KMS-11 (cell line): ENCODE measurements around the gene ST7.

Experiments used
- H2AFZ ChIP-seq: fragments of 200-600 bp; sonication (generic); 2 replicates; pipeline ENCODE4 v1.6.1; 2016; ENCODE audit warnings: antibody characterized with exemption, mixed run types, low read depth
- H3K27ac ChIP-seq: fragments of 200-600 bp; sonication (generic); 2 replicates; pipeline ENCODE4 v1.6.1; 2016; ENCODE audit warnings: mild to moderate bottlenecking, mixed run types
- H3K27me3 ChIP-seq: fragments of 200-600 bp; sonication (generic); 2 replicates; pipeline ENCODE4 v1.6.1; 2017; ENCODE audit warnings: mild to moderate bottlenecking, low read depth, mixed run types, moderate library complexity; ENCODE audit not compliant: insufficient read depth
- H3K36me3 ChIP-seq: fragments of 200-600 bp; sonication (generic); 2 replicates; pipeline ENCODE4 v1.6.1; 2017; ENCODE audit warnings: mild to moderate bottlenecking, mixed run types; ENCODE audit not compliant: insufficient read depth
- H3K4me1 ChIP-seq: fragments of 200-600 bp; sonication (generic); 2 replicates; pipeline ENCODE4 v1.6.1; 2016; ENCODE audit warnings: mild to moderate bottlenecking, low read depth, mixed run types; ENCODE audit not compliant: poor library complexity, severe bottlenecking
- H3K4me2 ChIP-seq: fragments of 200-600 bp; sonication (generic); 2 replicates; pipeline ENCODE4 v1.7.0; 2016; ENCODE audit warnings: mild to moderate bottlenecking, mixed run types
- H3K4me3 ChIP-seq: fragments of 200-600 bp; sonication (generic); IDR thresholded peaks from 2 replicates; pipeline ENCODE4 v1.6.1; 2017; ENCODE audit warnings: low read depth, low read length, mixed read lengths; ENCODE audit not compliant: insufficient read depth
- H3K79me2 ChIP-seq: fragments of 200-600 bp; sonication (generic); 2 replicates; pipeline ENCODE4 v1.6.1; 2016; ENCODE audit warnings: low read depth, mixed run types; ENCODE audit not compliant: insufficient read depth
- H3K9ac ChIP-seq: fragments of 200-600 bp; sonication (generic); 2 replicates; pipeline ENCODE4 v1.6.1; 2016; ENCODE audit warnings: mild to moderate bottlenecking, mixed run types
- H4K20me1 ChIP-seq: fragments of 200-600 bp; sonication (generic); 2 replicates; pipeline ENCODE4 v1.6.1; 2016; ENCODE audit warnings: mild to moderate bottlenecking, mixed run types; ENCODE audit not compliant: insufficient read depth
- CTCF ChIP-seq: fragments of 200-600 bp; sonication (generic); conservative IDR thresholded peaks from 2 replicates; pipeline ENCODE4 v1.6.1; 2017; ENCODE audit warnings: low read depth, mild to moderate bottlenecking, antibody characterized with exemption, low read length, moderate library complexity, mixed read lengths

The ST7 gene

GRCh38 chr7:117113871-117114270 lies 160.6 kb downstream of the ST7 start:
- no peaks in the 10 kb centered on the region for H3K36me3 ChIP-seq
- peaks cover 28% of the 10 kb centered on the region for H3K4me1 ChIP-seq
- H3K4me3 ChIP-seq: no peak overlapping the region
- TF ChIP-seq CTCF: no peak
- H3K79me2 ChIP-seq: no peaks in the 10 kb centered on the region
- no peak overlapping the region for H3K4me2 ChIP-seq
- H3K27ac ChIP-seq: no peak overlapping the region
- H3K9ac ChIP-seq: no peak overlapping the region
- H3K27me3 ChIP-seq: no peaks in the 10 kb centered on the region
- H2AFZ ChIP-seq: no peak overlapping the region
- no peaks in the 10 kb centered on the region for H4K20me1 ChIP-seq

- TF ChIP-seq CTCF: no peak
- Histone ChIP-seq H3K4me3 (no peak overlapping the region), H3K36me3 (no peaks in the 10 kb centered on the region), H3K79me2 (no peaks in the 10 kb centered on the region), H4K20me1 (no peaks in the 10 kb centered on the region), H3K4me1 (peaks cover 28% of the 10 kb centered on the region), H3K27me3 (no peaks in the 10 kb centered on the region), H3K4me2 (no peak overlapping the region), H3K27ac (no peak overlapping the region), H2AFZ (no peak overlapping the region), H3K9ac (no peak overlapping the region)
Observed at GRCh38 chr7:117114272-117114671, 161.0 kb downstream of the ST7 start.

GRCh38 chr7:117116211-117116610 lies 162.9 kb downstream of the ST7 start:
- Histone ChIP-seq H3K79me2 (no peaks in the 10 kb centered on the region), H3K4me3 (no peak overlapping the region), H3K36me3 (no peaks in the 10 kb centered on the region), H3K4me2 (no peak overlapping the region), H3K4me1 (peaks cover 9% of the 10 kb centered on the region), H2AFZ (no peak overlapping the region), H3K27me3 (no peaks in the 10 kb centered on the region), H3K9ac (no peak overlapping the region), H3K27ac (no peak overlapping the region), H4K20me1 (no peaks in the 10 kb centered on the region)
- TF ChIP-seq CTCF: no peak

GRCh38 chr7:117117172-117117571 lies 163.9 kb downstream of the ST7 start:
- H3K27ac ChIP-seq: no peak overlapping the region
- no peak for TF ChIP-seq CTCF
- no peak overlapping the region for H3K9ac ChIP-seq
- H3K4me2 ChIP-seq: no peak overlapping the region
- H3K4me3 ChIP-seq: no peak overlapping the region
- no peak overlapping the region for H2AFZ ChIP-seq
- H3K79me2 ChIP-seq: no peaks in the 10 kb centered on the region
- H3K27me3 ChIP-seq: no peaks in the 10 kb centered on the region
- no peaks in the 10 kb centered on the region for H4K20me1 ChIP-seq
- no peaks in the 10 kb centered on the region for H3K4me1 ChIP-seq
- H3K36me3 ChIP-seq: no peaks in the 10 kb centered on the region
